ENCODE data around the gene POLR2H.
A peak's percentile ranks its signal among the peaks of the same experiment; 100 is the strongest.

The POLR2H gene

GRCh38 chr3:184361532-184361931 is at the start of gene POLR2H, which contains the start of gene CLCN2:
Gene POLR2H, plus strand, starts transcription at chr3:184361710. Its CDS starts 1,783 bp downstream, at chr3:184363493.
Gene CLCN2, minus strand, starts transcription at chr3:184361605. Its CDS starts 126 bp downstream, at chr3:184361479.
- peak; percentile 56 for DNase-seq (ENCODE audit: low spot score)

GRCh38 chr3:184314363-184314699 is 47.2 kb upstream of the POLR2H start, which contains the start of gene EIF4G1:
Gene EIF4G1, plus strand, starts transcription at chr3:184314606. Its CDS starts 1,191 bp downstream, at chr3:184315797.
- DNase-seq (ENCODE audit: low spot score): peak; percentile 94

DNA sequence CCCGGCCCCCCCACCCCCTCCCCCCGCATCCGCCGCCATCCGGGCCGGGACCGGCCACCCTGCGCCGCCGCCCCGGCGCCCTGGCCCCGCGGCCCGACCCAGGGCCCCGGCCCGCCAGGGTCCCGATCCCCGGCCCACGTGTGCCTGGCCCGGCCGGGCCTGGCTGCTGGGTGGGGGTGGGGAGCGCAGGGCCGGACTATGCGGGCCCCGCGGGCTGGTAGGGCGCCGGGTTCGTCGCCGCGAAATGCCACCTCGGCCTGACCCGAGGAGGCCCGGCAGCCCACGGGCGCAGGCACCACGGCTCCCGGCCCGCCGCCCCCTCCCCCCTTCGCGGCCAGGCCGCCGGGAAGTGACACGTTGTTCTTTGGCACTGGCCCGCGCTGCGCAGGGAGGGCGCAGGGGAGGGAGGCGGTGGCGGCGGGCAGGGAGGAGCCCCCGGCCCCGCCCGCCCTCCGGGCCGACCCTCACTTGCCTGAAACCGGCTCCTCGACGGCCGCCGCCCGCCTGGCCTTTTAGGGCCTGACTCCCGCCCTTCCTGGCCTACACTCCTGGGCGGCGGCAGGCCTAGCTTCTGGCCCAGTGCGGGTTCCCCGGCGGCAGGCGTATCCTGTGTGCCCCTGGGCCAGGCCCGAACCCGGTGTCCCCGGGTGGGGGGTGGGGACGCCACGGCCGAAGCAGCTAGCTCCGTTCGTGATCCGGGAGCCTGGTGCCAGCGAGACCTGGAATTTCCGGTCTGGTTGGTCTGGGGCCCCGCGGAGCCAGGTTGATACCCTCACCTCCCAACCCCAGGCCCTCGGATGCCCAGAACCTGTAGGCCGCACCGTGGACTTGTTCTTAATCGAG is 46.6 kb upstream of the POLR2H start:
- peak; percentile 59 for DNase-seq (ENCODE audit: low spot score)

GRCh38 chr3:184315543-184315867 is 46.0 kb upstream of the POLR2H start:
- DNase-seq (ENCODE audit: low spot score): peak; percentile 41

DNA sequence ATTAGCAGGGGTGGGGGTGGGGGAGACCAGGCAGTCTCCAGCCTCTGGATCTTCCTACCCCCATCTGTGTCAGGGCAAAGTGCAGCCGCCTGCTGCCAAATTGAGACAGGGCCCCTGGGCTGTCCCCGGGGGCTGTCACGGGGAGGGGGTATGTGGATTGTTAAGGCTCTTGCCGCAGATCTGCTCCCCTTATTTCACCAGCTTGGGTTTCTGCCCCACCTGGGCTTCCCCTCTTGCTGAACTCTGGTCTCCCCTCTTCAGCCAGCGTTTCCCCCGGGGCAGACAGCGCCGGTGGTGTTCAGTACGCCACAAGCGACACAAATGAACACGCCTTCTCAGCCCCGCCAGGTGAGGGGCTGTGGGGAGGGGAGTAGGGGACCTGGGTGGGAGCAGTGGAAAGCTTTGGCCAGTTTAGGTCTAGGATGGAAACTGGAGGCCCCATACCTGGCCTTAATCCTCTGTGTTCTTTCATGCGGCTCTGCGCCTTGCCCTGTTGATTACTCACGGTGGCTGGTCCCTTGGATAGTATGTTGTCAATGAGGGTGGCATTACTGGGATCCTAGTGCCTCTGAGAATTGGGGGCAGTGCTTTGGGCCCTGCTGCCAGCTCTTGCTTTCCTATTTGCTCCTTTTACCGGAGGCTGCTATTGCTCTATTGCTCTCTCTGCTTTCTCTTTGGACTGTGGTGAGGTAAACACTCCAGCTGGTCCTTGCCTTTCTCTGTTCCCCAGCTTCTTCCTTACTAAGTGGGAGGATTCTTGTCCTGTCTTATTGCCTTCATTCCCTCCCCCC is 45.4 kb upstream of the POLR2H start:
- peak; percentile 36 for DNase-seq (ENCODE audit: low spot score)

DNA sequence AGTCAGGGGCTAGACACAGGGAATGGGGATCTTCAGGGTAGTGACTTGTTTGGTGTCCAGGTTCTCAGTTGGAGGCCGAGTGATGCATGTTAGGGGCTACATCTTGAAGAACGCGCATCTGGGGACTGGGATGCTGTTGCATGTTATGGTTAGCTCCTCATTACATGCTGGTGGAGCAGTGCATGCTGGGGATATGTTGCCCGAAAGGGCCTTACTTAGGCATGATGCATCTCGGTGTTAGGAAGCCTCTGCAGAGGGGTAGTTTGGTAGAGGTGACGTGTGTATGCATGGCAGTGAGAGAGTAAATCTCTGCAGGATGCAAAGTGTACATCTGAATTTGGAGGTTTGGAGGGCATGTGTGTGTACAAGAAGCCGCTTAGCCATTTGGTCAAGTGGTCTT is 44.7 kb upstream of the POLR2H start:
- no peak for DNase-seq (ENCODE audit: low spot score)

DNA sequence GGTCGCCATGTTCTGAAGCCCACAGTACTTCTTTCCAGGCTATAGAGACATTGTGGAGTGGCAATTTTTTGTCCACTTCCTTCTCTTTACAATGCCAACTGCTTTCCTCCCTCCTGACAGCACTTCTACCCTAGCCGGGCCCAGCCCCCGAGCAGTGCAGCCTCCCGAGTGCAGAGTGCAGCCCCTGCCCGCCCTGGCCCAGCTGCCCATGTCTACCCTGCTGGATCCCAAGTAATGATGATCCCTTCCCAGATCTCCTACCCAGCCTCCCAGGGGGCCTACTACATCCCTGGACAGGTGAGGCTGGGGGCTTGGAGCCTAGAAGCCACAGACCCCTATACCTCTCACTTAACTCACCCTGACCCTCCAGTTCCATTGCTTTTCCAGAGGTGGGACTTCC is 44.3 kb upstream of the POLR2H start:
- no peak for DNase-seq (ENCODE audit: low spot score)

GRCh38 chr3:184320104-184320445 is 41.4 kb upstream of the POLR2H start:
- DNase-seq (ENCODE audit: low spot score): peak; percentile 97

GRCh38 chr3:184321666-184322065 is 39.8 kb upstream of the POLR2H start:
- DNase-seq (ENCODE audit: low spot score): no peak

DNA sequence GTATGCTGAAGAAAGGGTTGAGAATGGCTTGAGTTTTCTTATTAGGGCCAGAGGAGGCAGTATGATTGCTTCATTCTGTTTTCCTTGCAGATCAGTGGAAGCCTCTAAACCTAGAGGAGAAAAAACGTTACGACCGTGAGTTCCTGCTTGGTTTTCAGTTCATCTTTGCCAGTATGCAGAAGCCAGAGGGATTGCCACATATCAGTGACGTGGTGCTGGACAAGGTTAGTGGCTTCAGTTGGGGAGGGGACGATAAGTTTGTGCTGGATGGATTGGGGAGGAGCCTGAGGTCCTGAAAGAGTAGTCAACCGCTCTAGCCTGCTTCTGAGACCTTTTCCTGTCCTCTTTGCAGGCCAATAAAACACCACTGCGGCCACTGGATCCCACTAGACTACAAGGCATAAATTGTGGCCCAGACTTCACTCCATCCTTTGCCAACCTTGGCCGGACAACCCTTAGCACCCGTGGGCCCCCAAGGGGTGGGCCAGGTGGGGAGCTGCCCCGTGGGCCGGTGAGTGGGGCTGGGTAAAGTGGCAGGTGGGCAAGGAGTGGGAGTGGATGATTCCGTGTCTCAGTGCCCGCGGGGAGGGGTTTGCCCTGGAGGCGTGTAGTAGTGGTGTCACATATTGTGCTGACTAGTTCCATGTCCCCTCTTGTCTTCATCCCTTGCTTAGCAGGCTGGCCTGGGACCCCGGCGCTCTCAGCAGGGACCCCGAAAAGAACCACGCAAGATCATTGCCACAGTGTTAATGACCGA is 38.6 kb upstream of the POLR2H start:
- no peak for DNase-seq (ENCODE audit: low spot score)

DNA sequence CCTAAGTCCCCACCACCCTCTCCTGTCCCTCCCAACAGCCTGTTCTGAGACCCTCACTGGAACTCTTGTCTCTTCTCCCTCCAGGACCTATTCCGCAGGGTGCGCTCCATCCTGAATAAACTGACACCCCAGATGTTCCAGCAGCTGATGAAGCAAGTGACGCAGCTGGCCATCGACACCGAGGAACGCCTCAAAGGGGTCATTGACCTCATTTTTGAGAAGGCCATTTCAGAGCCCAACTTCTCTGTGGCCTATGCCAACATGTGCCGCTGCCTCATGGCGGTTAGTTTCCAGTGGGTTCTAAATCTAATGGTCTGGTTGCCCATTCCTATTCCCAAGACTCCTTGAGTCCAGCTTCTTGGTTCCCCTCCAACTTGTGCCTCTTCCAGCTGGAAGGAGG is 37.8 kb upstream of the POLR2H start:
- DNase-seq (ENCODE audit: low spot score): no peak

GRCh38 chr3:184325269-184325668 is 36.2 kb upstream of the POLR2H start:
- DNase-seq (ENCODE audit: low spot score): no peak

DNA sequence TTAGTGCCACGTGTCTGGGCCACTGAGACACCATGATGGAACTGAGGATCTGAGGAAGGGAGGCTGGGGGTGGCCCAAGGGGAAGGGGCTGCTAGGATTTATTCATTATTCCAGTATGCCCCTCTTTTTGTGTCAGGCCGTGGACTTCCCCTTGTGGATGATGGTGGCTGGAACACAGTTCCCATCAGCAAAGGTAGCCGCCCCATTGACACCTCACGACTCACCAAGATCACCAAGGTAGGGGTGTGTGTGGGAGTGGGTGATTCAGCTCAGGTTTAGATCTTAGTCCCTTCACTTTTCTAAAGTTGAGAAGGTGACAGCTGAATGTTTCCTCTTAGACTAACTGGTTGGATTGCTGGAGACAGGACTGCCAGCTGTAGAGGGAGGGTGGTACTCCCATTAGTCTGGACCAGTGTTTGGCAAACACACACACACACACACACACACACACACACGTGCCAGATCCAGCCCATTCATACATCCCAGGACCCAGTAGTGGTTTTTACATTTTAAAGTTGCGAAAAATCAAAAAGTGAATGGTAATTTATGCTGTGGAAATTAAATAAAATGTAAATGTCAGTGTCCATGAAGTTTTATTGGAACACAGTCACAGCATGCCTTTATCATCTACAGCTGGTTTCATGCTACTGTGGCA is 35.7 kb upstream of the POLR2H start:
- no peak for DNase-seq (ENCODE audit: low spot score)

DNA sequence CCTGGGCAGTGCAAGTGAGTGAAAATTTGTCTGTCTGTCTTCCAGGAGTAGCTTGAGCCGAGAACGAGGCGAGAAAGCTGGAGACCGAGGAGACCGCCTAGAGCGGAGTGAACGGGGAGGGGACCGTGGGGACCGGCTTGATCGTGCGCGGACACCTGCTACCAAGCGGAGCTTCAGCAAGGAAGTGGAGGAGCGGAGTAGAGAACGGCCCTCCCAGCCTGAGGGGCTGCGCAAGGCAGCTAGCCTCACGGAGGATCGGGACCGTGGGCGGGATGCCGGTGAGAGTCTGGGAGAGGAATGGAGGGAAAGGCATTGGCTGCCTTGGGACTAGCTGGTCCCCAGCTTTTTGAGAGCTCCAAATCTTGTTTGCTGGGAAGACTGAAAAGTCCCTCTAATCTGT is 34.3 kb upstream of the POLR2H start:
- no peak for DNase-seq (ENCODE audit: low spot score)

GRCh38 chr3:184328516-184328915 is 33.0 kb upstream of the POLR2H start:
- no peak for DNase-seq (ENCODE audit: low spot score)

DNA sequence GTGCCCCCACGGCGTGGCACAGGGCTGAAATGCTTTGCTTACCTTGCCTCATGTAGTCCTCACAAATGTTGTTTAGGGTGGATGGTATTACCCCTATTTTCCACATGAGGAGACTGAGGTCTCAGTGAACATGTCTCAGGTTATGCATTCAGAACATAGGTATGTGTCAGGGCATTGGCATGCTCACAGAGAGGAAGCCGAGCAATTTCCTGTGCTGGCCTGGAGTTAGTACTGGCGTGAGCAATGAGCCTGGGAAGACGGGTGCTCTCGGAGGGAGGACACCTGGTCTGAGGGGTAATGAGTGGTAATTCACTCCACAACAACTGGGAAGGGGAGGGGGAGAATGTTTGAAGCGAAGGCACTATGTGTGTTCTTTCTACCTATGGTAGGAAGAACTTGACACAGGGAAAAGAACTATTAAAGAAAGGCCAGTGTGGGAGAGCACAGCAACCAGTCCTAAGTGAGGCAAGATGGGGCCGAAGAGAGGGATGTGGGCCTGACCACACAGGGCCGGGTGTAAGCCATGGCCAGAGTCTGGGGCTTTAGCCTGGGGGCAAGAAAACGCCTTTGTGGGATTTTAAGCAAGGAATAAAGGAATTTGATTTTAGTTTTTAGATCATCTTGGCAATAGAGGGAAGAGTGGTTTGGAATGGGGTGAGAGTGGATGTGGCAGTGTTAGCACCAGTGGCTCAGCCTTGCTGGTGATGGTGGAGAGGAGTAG is 29.0 kb upstream of the POLR2H start:
- DNase-seq (ENCODE audit: low spot score): no peak

GRCh38 chr3:184333190-184333589 is 28.3 kb upstream of the POLR2H start:
- peak; percentile 35 for DNase-seq (ENCODE audit: low spot score)

DNA sequence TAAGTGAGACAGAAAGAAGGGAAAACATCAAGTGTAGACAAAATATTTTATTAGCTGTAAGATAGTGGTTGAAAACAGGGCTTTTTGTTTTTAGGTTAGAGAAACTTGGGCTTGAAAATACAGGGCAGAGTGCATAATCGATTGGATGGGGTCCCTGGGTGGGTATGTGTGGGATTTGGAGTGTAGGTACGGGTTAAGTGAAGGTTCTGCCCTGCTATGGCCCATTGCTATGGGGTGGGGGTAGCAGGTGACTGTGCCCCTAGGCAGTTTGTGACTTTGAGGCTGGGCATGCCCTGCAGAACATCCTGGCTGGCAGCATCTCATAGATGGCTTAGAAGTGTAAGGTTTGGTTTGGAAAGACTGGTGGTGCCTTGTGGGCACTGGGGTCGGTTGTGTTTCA is 27.8 kb upstream of the POLR2H start:
- DNase-seq (ENCODE audit: low spot score): no peak

- DNase-seq (ENCODE audit: low spot score): peak; percentile 65
Observed at GRCh38 chr3:184334470-184335158, 26.9 kb upstream of the POLR2H start.

DNA sequence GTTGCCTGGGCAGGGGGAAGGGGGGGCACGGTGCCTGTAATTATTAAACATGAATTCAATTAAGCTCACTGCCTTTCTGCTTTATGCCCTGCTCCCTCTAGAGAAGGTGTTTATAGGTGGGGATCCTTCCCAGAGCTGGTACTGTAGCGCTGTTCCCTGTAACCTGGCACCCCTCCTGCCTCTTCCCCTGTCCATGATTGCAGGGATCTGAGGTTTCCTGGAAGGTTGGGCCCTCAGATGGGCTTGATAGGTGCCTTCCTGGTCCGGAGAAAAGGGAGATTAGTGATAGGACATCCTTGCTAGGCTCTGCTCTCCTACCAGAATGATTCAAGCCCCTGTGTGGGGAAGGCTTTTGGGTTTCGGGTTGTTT is 26.2 kb upstream of the POLR2H start:
- DNase-seq (ENCODE audit: low spot score): no peak

Measured in hematopoietic multipotent progenitor cell treated with erythropoietin and hydrocortisone succinate and interleukin-3 and kit ligand, for 15 days (in vitro differentiated cells).